ENCODE data around the gene TDRD10. TPM values are rescaled to one million over a fixed set of nuclear protein-coding genes. Genes with fewer than 3 reads are reported as not detected.

The TDRD10 gene
- total RNA-seq, 4 donors from 2014 or later: 0.61 to 4.2 (median 0.62) TPM

- no peaks in the 10 kb centered on the region for H3K27me3 ChIP-seq
- H3K4me3 ChIP-seq: no peak overlapping the region
- no peaks in the 10 kb centered on the region for H3K9me3 ChIP-seq
- peaks cover 16 to 17% of the 10 kb centered on the region in 2 donors for H3K4me1 ChIP-seq
- no peak for TF ChIP-seq POLR2A (IDR thresholded peaks at IDR 0.05)
- TF ChIP-seq CTCF (IDR thresholded peaks at IDR 0.05 in 4 of 5, conservative IDR thresholded peaks at IDR 0.05 in 1 of 5): no peak
- DNase-seq (no peak), ATAC-seq (no peak)
- H3K27ac ChIP-seq: no peak overlapping the region
- intact Hi-C loops (cut with DNase I; ENCODE audit: low total_unique reads): loop anchor here (10.0 kb wide), 1 partner anchor 355 kb away; the partner anchor contains the start of gene TPM3
- in situ Hi-C loops (cut with MboI; ENCODE audit: low sequenced_read_pairs in 4 of 4): loop anchor here in 2 of 4 donors (5.0 to 25.0 kb wide), 2 partner anchors 68 to 212 kb away; no protein-coding TSS in a partner anchor
- H3K36me3 ChIP-seq: peaks cover 0 to 66% of the 10 kb centered on the region in 2 donors
These were observed 48.1 kb downstream of the TDRD10 start for GRCh38 chr1:154550070-154550469.

GRCh38 chr1:154550657-154551056 lies 48.6 kb downstream of the TDRD10 start:
- no peaks in the 10 kb centered on the region for H3K9me3 ChIP-seq
- TF ChIP-seq POLR2A (IDR thresholded peaks at IDR 0.05) (no peak), CTCF (IDR thresholded peaks at IDR 0.05 in 4 of 5, conservative IDR thresholded peaks at IDR 0.05 in 1 of 5) (no peak)
- H3K36me3 ChIP-seq: peaks cover 0 to 72% of the 10 kb centered on the region in 2 donors
- DNase-seq (no peak), ATAC-seq (no peak)
- H3K4me1 ChIP-seq: peaks cover 16 to 17% of the 10 kb centered on the region in 2 donors
- H3K27me3 ChIP-seq: no peaks in the 10 kb centered on the region
- H3K27ac ChIP-seq: no peak overlapping the region
- intact Hi-C loops (cut with DNase I; ENCODE audit: low total_unique reads) (loop anchor here (10.0 kb wide), 1 partner anchor 356 kb away; the partner anchor contains the start of gene TPM3), in situ Hi-C loops (cut with MboI; ENCODE audit: low sequenced_read_pairs in 4 of 4) (loop anchor here in 2 of 4 donors (5.0 to 25.0 kb wide), 2 partner anchors 68 to 212 kb away; no protein-coding TSS in a partner anchor)
- no peak overlapping the region for H3K4me3 ChIP-seq

GRCh38 chr1:154551474-154551873 lies 49.5 kb downstream of the TDRD10 start:
- TF ChIP-seq POLR2A (IDR thresholded peaks at IDR 0.05) (no peak), CTCF (IDR thresholded peaks at IDR 0.05 in 4 of 5, conservative IDR thresholded peaks at IDR 0.05 in 1 of 5) (no peak)
- no peak overlapping the region for H3K4me3 ChIP-seq
- H3K27ac ChIP-seq: no peak overlapping the region
- H3K27me3 ChIP-seq: no peaks in the 10 kb centered on the region
- intact Hi-C loops (cut with DNase I; ENCODE audit: low total_unique reads) (loop anchor here (10.0 kb wide), 1 partner anchor 357 kb away; the partner anchor contains the start of gene TPM3), in situ Hi-C loops (cut with MboI; ENCODE audit: low sequenced_read_pairs in 4 of 4) (loop anchor here in 2 of 4 donors (5.0 to 25.0 kb wide), 2 partner anchors 69 to 211 kb away; no protein-coding TSS in a partner anchor)
- H3K36me3 ChIP-seq: peaks cover 0 to 74% of the 10 kb centered on the region in 2 donors
- no peaks in the 10 kb centered on the region for H3K9me3 ChIP-seq
- DNase-seq: no peak
- ATAC-seq: no peak
- H3K4me1 ChIP-seq: peaks cover 20 to 24% of the 10 kb centered on the region in 2 donors

- Histone ChIP-seq H3K9me3 (no peaks in the 10 kb centered on the region), H3K4me1 (peaks cover 26 to 29% of the 10 kb centered on the region in 2 donors), H3K36me3 (peaks cover 0 to 74% of the 10 kb centered on the region in 2 donors), H3K27ac (no peak overlapping the region), H3K4me3 (no peak overlapping the region), H3K27me3 (no peaks in the 10 kb centered on the region)
- no peak for DNase-seq
- intact Hi-C loops (cut with DNase I; ENCODE audit: low total_unique reads) (loop anchor here (10.0 kb wide), 1 partner anchor 357 kb away; the partner anchor contains the start of gene TPM3), in situ Hi-C loops (cut with MboI; ENCODE audit: low sequenced_read_pairs in 4 of 4) (loop anchor here in 2 of 4 donors (5.0 to 25.0 kb wide), 2 partner anchors 70 to 210 kb away; no protein-coding TSS in a partner anchor)
- ATAC-seq: no peak
- no peak for TF ChIP-seq CTCF (IDR thresholded peaks at IDR 0.05 in 4 of 5, conservative IDR thresholded peaks at IDR 0.05 in 1 of 5)
- no peak for TF ChIP-seq POLR2A (IDR thresholded peaks at IDR 0.05)
These were observed 50.0 kb downstream of the TDRD10 start for GRCh38 chr1:154552036-154552435.

Data from gastrocnemius medialis (tissue), 4 donors.